GM18517 (cell line): Measurements from ENCODE around the gene ARHGAP21.

Experiments used
- ATAC-seq: cut with Tn5 transposase; IDR thresholded peaks from one replicate; pipeline ENCODE4 v1.9.1; 2021; ENCODE audit warnings: mild to moderate bottlenecking, moderate library complexity; ENCODE audit not compliant: unreplicated experiment

Gene ARHGAP21

GRCh38 chr10:24589265-24589664 is 134.4 kb downstream of the ARHGAP21 start:
- no peak for ATAC-seq

- no peak for ATAC-seq
Observed at GRCh38 chr10:24579906-24580305, 143.8 kb downstream of the ARHGAP21 start.

DNA sequence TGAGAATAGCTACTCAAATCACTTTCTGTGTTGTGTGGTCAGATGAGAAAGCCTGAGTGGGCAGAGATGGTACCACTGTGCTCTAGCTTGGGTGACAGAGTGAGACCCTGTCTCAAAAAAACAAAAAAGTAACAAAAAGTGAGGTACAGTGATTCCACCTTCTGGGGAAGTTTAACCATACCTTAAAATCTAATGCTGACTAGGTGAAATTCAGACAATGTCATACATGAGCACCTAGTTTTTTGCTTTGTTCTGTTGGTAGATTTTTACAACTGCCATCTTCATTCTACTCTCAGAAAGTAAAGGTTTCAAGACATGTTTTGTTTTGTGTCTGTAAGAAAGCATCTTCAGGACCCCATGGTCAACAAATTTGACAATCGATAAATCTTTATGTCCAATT is 144.2 kb downstream of the ARHGAP21 start:
- ATAC-seq: no peak

DNA sequence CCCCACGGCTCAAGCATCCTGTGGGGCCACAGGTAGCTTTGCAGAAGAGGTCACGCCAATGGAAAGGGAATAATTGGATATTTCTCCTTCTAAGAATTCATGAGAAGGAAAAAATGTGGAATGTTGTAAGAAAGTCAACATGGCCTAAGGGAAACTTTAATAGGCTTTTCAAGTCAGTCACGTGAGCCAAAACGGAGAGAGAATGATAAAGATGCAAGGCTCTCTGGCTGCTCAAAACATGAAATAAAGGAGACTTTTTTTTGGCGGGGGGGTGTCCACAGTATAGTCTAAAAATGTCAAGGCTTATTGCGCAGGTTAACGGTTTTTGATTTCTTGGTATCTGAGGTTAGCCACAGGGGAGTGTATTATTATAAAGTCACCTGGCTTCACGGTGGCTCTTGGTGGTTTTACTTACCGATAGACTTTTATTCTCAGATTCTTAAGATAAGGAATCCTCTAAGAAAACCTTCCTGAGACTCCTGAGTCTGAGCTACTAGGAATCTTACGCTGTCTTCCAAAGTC is 148.1 kb downstream of the ARHGAP21 start:
- no peak for ATAC-seq

- ATAC-seq: no peak
Observed at GRCh38 chr10:24574578-24575155, 149.0 kb downstream of the ARHGAP21 start.

DNA sequence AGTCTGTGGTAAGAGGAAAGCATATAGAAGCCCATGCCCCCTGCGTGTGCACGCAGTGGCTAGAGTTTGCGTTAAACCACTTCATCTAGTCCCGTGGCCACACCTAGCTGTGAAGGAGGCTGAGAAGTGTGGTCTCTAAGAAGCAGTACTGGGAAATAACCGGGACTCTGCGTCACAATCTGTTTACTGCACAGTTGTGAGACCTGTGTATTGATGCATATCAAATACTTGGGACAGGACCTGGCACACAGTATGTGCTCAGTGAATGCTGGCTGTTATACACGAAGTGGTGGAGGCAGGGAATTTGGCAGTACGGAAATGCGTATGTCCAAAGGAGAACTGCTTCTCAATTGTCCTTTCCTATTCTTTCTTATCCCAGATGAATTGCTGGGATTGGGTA is 149.5 kb downstream of the ARHGAP21 start:
- no peak for ATAC-seq

DNA sequence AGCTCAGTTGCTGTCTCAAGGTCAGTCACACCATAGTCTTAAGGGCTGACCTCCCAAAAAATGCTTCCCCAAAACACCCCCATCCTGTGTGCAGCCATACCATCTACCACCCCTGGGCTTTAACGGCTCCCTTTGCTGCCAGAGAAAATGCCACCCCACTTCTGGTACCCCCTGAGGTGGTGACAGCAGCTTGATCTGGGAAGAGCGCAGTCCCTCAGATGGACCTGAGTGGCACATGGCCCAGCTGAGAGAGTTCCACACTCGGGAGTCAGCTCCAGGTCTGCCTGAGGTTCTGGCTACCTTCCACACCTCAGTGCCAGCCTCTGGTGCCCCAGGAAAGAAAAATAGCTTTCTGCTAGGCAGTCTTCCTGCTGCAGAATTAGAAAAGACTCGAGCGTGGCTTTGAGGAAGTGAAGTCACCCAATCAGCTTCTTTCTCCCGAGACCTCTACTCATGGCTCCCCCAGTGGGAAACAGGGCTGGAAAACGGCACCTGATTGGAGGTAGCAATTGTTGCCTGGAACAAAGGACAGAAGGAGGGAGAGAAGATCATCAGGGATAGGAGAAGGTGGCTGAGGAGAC is 151.7 kb downstream of the ARHGAP21 start:
- ATAC-seq: no peak

- ATAC-seq: no peak
Observed at GRCh38 chr10:24570658-24571426, 152.8 kb downstream of the ARHGAP21 start.

DNA sequence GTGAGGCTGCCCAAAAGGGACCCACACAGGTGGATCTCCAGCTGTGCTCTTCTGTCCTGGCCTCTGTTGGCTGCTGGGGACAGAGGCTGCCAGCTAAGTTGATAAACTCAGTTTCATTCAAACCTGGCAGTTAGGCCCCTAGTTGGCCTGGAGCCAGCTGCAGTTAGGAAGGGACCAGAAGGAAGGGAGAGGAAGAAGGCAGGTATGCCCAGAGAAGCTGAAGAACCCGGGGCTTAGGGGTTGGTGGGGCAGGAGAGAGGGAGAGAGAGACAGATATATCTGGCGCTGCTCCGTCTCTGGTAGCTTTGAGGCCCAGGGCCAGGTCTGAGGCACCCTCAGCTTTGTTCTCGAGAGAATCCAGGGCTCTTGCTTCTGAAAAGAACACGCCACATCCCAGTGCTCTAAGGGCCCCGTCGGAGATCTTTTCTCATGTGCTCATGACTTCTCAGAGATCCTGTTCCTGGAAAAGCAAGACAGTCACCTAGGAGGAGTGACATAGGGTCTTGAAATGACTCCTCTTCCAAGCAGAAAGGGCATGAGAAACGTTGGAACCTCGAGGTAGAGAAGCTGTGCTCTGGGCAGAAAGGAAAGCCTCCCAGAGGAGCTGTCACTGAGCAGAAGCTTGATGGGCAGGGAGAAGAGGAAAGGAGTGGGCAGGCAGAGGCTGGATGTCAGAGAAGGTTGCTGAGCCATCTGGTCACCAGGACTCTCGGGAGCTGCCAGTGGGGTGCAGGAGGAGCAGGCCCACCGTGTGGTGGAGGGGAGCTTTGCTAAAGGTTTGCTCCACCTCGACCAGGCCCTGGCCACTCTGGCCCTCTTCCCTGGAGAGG is 153.6 kb downstream of the ARHGAP21 start:
- ATAC-seq: no peak

- ATAC-seq: no peak
Observed at GRCh38 chr10:24569330-24569796, 154.3 kb downstream of the ARHGAP21 start.

DNA sequence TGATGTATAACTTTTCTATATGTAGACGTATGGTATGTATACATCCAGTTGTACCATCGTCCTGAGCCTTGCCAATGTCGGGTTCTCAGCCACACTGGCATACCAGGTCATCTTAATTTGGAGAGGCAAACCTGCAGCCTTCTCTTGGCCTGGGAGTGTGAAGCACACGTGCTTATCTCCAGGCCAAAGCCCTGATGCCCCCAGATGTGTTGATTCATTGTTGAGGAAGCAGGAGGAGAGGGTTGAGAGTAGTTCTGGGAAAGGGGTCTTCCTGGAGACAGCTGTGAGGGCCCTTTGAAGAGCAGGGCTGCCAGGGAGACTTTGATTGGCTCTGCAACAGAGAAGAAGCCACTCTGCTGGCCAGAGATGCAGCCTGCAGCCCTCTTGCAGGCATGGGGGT is 155.6 kb downstream of the ARHGAP21 start:
- no peak for ATAC-seq

- no peak for ATAC-seq
Observed at GRCh38 chr10:24561453-24561852, 162.2 kb downstream of the ARHGAP21 start.

DNA sequence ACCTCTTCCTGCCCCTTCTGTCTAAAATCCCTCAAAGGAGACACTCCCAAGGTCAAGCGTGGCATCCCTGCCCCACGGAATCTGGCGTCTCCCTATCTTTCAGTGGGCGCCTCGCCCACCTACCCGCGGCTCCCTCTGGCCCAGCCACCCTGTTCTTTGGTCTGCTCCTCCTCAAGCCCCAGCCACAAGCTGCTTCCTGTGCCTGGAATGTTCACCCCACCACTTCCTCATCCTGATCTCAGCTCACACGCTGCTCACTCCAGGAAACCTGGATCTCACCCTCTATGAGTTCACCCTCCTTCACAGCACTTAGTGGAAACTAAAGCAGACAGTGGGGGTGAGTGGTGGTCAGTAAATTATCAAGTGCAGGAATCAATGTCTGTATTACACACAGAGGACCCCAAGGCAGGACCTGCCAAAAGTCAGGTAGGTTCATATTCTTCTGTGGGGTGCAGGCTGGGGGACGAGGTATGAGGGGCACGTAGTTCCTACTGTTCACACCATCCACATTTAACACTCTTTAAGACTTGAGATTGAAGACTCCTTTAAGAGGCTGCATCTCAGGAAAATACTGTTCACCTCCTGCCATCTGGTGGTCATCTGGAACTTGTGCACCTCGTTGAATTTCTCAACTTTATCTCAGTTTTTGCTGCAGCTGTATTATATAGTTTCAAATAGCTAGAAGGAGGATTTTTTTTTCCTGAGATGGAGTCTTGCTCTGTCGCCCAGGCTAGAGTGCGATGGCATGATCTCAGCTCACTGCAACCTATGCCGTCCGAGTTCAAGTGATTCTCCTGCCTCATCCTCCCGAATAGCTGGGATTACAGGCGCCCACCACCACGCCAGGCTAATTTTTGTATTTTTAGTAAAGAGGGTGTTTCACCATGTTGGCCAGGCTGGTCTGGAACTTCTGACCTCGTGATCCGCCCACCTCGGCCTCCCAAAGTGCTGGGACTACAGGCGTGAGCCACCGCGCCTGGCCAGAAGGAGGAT is 166.6 kb downstream of the ARHGAP21 start:
- ATAC-seq: peak; percentile 61

DNA sequence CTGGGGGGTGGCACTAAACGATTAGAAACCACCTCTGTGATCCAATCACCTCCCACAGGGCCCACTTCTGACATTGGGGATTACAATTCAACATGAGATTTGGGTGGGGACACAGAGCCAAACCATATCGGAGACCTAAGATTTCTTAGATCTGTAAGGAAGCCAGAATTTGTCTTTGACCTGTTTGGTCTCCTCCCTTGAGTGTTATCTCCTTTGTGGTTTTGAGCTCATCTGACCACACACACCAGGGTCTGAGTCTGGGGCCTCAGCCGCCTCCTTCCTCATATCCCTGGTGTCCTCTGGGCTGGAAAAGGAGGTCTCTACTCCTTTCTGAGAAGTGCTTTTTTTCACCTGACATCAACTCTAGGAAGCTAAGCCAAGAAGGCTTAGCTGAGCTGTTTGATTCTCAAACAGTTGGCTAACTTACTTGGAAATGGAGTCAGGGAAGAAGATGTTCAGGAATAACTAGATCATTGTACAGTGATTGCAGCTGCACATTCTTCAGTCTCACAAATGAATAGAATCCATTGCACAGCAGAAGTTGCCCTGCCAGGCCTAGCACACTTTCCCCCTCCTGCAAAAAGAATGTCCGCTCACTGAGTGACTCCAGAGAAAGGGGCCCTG is 167.4 kb downstream of the ARHGAP21 start:
- ATAC-seq: no peak

GRCh38 chr10:24554036-24554435 is 169.7 kb downstream of the ARHGAP21 start:
- no peak for ATAC-seq

GRCh38 chr10:24553051-24553612 is 170.6 kb downstream of the ARHGAP21 start:
- no peak for ATAC-seq

DNA sequence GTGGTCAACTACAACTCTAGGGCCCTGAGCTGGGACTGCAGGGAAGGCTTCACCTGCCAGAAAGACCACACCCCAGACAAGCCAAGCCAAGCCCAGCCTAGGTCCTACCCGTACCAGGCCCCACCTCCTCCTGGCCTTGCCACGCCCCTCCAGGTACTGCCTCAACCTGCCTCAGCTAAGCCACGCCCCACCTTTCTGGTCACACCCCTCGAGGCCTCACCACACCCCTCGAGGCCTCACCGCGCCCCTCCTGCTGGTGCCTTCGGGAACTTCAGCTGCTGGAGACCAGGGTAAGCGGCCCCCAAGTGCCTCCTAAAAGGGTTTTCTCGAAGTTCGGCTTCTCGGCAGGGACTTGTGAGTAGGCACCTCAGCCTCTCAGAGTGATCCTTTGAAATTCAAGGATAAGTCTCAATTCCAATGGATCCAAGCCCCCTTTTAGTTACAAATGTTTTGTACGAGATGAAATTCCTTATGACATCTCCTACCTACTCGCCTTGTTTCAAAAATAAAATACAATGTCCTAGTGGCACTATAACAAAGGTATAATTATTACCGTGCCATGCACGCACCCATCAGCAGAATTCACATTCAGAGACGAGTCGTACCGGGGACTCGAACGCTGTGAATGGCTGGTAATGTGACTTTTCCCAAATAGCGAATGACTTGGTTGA is 171.2 kb downstream of the ARHGAP21 start:
- no peak for ATAC-seq

DNA sequence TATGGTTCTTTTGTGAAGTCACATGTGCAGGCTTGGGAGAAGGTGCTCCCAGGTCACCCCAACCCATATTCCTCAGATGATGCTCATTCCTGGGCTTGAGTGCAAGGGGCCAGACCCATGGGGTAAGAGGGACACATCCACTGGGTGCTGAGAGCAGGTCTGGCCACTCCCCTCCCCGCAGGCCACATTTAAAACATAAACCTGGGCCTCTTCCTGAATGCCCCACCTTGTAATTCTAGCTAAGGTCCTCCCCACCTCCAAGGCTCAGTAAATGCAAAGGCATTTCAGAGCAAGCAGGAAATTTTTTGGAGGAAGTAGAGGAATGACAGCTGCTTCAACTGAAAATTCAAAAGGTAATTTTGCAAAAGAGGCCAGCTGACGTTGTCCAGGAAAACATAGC is 172.5 kb downstream of the ARHGAP21 start:
- no peak for ATAC-seq

- no peak for ATAC-seq
Observed at GRCh38 chr10:24550680-24551079, 173.0 kb downstream of the ARHGAP21 start.
